WTC11 (cell line): ENCODE data around the gene RBCK1.

Experiments
- ATF6 ChIP-seq: sonication (generic); formaldehyde crosslinking; IDR thresholded peaks from 2 replicates; pipeline ENCODE4 v1.8.1; 2023; ENCODE audit warnings: mild to moderate bottlenecking, missing genetic modification reagents
- CREB1 ChIP-seq: sonication (generic); formaldehyde crosslinking; IDR thresholded peaks from 2 replicates; pipeline ENCODE4 v1.8.0; 2023; ENCODE audit warnings: mild to moderate bottlenecking, missing genetic modification reagents
- CTCF ChIP-seq: fragments of 200-600 bp; IDR thresholded peaks from 2 replicates; pipeline ENCODE4 v1.8.0; 2022; ENCODE audit warnings: antibody characterized with exemption
- HMGXB4 ChIP-seq: sonication (generic); formaldehyde crosslinking; IDR thresholded peaks from 2 replicates; pipeline ENCODE4 v1.8.1; 2023; ENCODE audit warnings: mild to moderate bottlenecking, moderate library complexity, missing genetic modification reagents
- ZNF396 ChIP-seq: fragments of 250-450 bp; sonication (Bioruptor Pico); IDR thresholded peaks from 2 replicates; pipeline ENCODE4 v1.8.0; 2021; ENCODE audit warnings: mild to moderate bottlenecking, moderate library complexity, borderline replicate concordance

- TF ChIP-seq ZNF396: no peak
- TF ChIP-seq CTCF: no peak
- no peak for TF ChIP-seq CREB1 (CRISPR knock-in tag)
- TF ChIP-seq HMGXB4 (CRISPR knock-in tag): no peak
- TF ChIP-seq ATF6: no peak
Measured at GRCh38 chr20:427849-428657, 20.0 kb downstream of the RBCK1 start.
